B cell (primary cell): ENCODE data around the gene NUDT16L1. TPM values are rescaled to one million over a fixed set of nuclear protein-coding genes. Genes with fewer than 3 reads are reported as not detected.

Experiments
- ATAC-seq: fragments of 200-7000 bp; cut with Tn5 transposase; one replicate; pipeline ENCODE4 v1.10.0; 2021; ENCODE audit warnings: low read depth, mild to moderate bottlenecking, moderate number of reproducible peaks, moderate library complexity
- CTCF ChIA-PET: fragments of 350-600 bp; sonication (Branson Sonifier 250); formaldehyde crosslinking; loops from one replicate; lab custom pipeline; 2021; ENCODE audit warnings: antibody characterized with exemption, inconsistent platforms; lab: Charles Lee
- POLR2A ChIA-PET: fragments of 350-600 bp; sonication (Branson Sonifier 250); formaldehyde crosslinking; loops from one replicate; lab custom pipeline; 2021; ENCODE audit warnings: antibody characterized with exemption; lab: Charles Lee
- DNase-seq: peaks from one replicate; pipeline ENCODE4 v3.0.0; 2013
- H2AFZ ChIP-seq: 2 replicates; pipeline ENCODE4 v1.6.1; 2012; ENCODE audit warnings: mild to moderate bottlenecking, low read depth, low read length; ENCODE audit not compliant: insufficient read depth, poor library complexity, severe bottlenecking
- H3K27ac ChIP-seq, 2 donors: 1 replicate in 1 of 2; 2 replicates in 1 of 2; pipeline ENCODE4 v1.5.1; 2012 to 2013; ENCODE audit warnings: low read length in 2 of 2, mild to moderate bottlenecking in 2 of 2, moderate library complexity in 1 of 2
- H3K27me3 ChIP-seq, 4 experiments: fragments of 200-600 bp in 1 of 4; sonication (generic) in 1 of 4; replicated peaks in 1 of 4; 1 replicate in 2 of 4; 2 replicates in 2 of 4; pipeline versions ENCODE4 v1.6.1 to v1.7.0; 2013 to 2016; ENCODE audit warnings: low read length in 3 of 4, mild to moderate bottlenecking in 2 of 4, mixed read lengths in 1 of 4, moderate library complexity in 1 of 4; ENCODE audit not compliant: insufficient read depth in 4 of 4, control insufficient read depth in 3 of 4; ENCODE audit errors: control extremely low read depth in 1 of 4
- H3K36me3 ChIP-seq, 2 experiments: replicated peaks in 1 of 2; 1 replicate in 1 of 2; 2 replicates in 1 of 2; pipeline versions ENCODE4 v1.6.1 to v1.7.1; 2013; ENCODE audit warnings: low read length in 1 of 2; ENCODE audit not compliant: insufficient read depth in 2 of 2, control insufficient read depth in 1 of 2; ENCODE audit errors: control extremely low read depth in 1 of 2, extremely low read depth in 1 of 2
- H3K4me1 ChIP-seq, 2 donors: fragments of 200-600 bp in 1 of 2; sonication (generic) in 1 of 2; 1 replicate in 1 of 2; 2 replicates in 1 of 2; pipeline versions ENCODE4 v1.5.1 to v1.6.1; 2013 to 2017; ENCODE audit warnings: low read length in 2 of 2; ENCODE audit not compliant: control insufficient read depth in 2 of 2, insufficient read depth in 2 of 2
- H3K4me2 ChIP-seq: replicated peaks from 2 replicates; pipeline ENCODE3; 2012; ENCODE audit warnings: mild to moderate bottlenecking, low read depth, low read length; ENCODE audit not compliant: poor library complexity, severe bottlenecking
- H3K4me3 ChIP-seq, 5 experiments: fragments of 200-600 bp in 1 of 5; sonication (generic) in 1 of 5; 1 replicate in 3 of 5; 2 replicates in 2 of 5; pipeline versions ENCODE4 v1.5.1 to v1.7.0; 2011 to 2016; ENCODE audit warnings: low read length in 4 of 5, mild to moderate bottlenecking in 4 of 5, low read depth in 2 of 5, control low read depth in 1 of 5, moderate library complexity in 1 of 5; ENCODE audit not compliant: insufficient read depth in 1 of 5; ENCODE audit errors: control extremely low read depth in 1 of 5, extremely low read depth in 1 of 5
- H3K79me2 ChIP-seq: fragments of 200-600 bp; sonication (generic); one replicate; pipeline ENCODE4 v1.6.0; 2016; ENCODE audit warnings: low read length; ENCODE audit not compliant: control insufficient read depth, insufficient read depth
- H3K9ac ChIP-seq: fragments of 200-600 bp; sonication (generic); 2 replicates; pipeline ENCODE4 v1.6.1; 2017; ENCODE audit warnings: mild to moderate bottlenecking, low read length, moderate library complexity
- H3K9me3 ChIP-seq, 3 donors: one replicate each; pipeline versions ENCODE4 v1.6.1 to v1.7.1; 2013; ENCODE audit warnings: low read length in 2 of 3; ENCODE audit not compliant: control insufficient read depth in 2 of 3, insufficient read depth in 1 of 3; ENCODE audit errors: control extremely low read depth in 1 of 3
- H4K20me1 ChIP-seq: 2 replicates; pipeline ENCODE4 v1.6.0; 2012; ENCODE audit warnings: mild to moderate bottlenecking, low read length; ENCODE audit not compliant: insufficient read depth, control insufficient read depth, poor library complexity, severe bottlenecking
- H3K27ac Mint-ChIP-seq: one replicate; pipeline ENCODE4 v1.8.0; 2021; ENCODE audit warnings: mixed read lengths
- H3K27me3 Mint-ChIP-seq: one replicate; pipeline ENCODE4 v1.8.0; 2021; ENCODE audit warnings: mixed read lengths
- H3K4me1 Mint-ChIP-seq: one replicate; pipeline ENCODE4 v1.8.0; 2021; ENCODE audit warnings: mixed read lengths
- H3K4me3 Mint-ChIP-seq: one replicate; pipeline ENCODE4 v1.8.0; 2021; ENCODE audit warnings: mixed read lengths
- H3K9me3 Mint-ChIP-seq: one replicate; pipeline ENCODE4 v1.8.0; 2022; ENCODE audit warnings: mixed read lengths; ENCODE audit not compliant: insufficient read depth
- CTCF ChIP-seq: fragments of 200-600 bp; IDR thresholded peaks from one replicate; pipeline ENCODE4 v1.8.0; 2022; ENCODE audit warnings: antibody characterized with exemption, mild to moderate bottlenecking
- EZH2 ChIP-seq: IDR thresholded peaks from 2 replicates; pipeline ENCODE4 v1.6.1; 2012; ENCODE audit warnings: borderline replicate concordance, low read depth, mild to moderate bottlenecking, moderate library complexity, low read length; ENCODE audit not compliant: insufficient read depth, poor library complexity, severe bottlenecking
- WGBS: methylation state at CpG from one replicate; pipeline ENCODE4 v1.1.5; 2013; ENCODE audit warnings: missing lambda C conversion rate; ENCODE audit not compliant: insufficient coverage; 5-methylcytosine and 5-hydroxymethylcytosine counted together
- intact Hi-C: fragments of 100-400 bp; cut with micrococcal nuclease; formaldehyde crosslinking; loops from one replicate; pipeline ENCODE4 v1.10.0; 2022
- polyA plus RNA-seq: library from polyadenylated mRNA; depleted of rRNA; stranded (reverse); fragments of >200 nt; gene quantifications from 2 replicates; pipeline ENCODE4 v1.2.3, GENCODE V29; 2012
- total RNA-seq, 2 donors: library from RNA; stranded (reverse); fragments of 120-200 nt in 1 of 2; gene quantifications; 1 replicate in 1 of 2; 2 replicates in 1 of 2; pipeline versions ENCODE4 v1.2.3 to v1.2.4, GENCODE V29; 2013 to 2022

NUDT16L1 gene
- total and polyA plus RNA-seq, 2 donors (not counting 1 experiment from before 2014, with no cell fraction given), result 38.5 to 59.2 TPM

DNA sequence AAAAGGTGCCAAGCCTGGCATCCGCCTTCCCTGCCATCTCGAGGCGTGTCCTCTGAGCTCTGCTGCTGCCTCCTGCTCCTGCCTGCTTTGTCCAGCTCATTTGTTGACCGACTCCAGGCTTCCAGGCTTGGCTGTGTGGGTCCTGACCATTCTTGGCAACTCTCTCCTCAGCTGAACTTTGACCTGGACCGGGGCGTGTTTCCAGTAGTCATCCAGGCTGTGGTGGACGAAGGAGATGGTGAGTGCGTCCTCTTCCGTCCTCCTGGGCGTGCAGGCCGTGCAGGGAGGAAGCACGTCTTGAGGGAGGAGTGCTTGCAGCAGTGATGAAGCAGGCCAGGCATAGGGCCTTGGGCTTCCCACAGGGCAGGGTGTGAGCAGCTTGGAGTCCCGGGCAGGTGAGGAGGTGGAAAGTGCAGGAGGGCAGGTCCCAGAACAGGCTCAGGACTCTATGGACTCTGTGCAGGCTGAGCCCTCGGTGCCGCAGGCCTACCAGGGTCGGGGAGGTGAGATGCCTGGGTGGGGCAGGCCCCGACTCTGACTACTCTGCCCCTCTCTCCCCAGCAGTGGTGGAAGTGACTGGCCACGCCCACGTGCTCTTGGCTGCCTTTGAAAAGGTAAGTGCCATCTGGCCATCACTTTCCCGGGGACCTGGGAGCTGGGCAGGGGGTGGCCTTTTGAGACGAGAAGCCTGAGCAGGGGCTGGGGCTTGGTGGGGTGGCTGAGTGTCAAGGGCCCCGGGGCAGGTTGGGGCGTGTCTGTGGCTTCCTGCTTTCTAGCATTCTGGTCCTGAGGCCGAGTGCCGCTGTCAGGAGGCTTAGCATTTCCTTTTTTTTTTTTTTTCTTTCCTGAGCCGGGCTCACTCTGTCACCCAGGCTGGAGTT lies 28.6 kb upstream of the NUDT16L1 start:
- Histone ChIP-seq H3K36me3 (peaks cover 4 to 35% of the 10 kb centered on the region in 2 experiments), H4K20me1 (peaks cover 10% of the 10 kb centered on the region), H3K4me3 (no peak overlapping the region), H3K27me3 (no peaks in the 10 kb centered on the region), H3K9ac (no peak overlapping the region), H3K4me2 (peak overlapping the region; percentile 74), H3K4me1 (peaks cover 17 to 32% of the 10 kb centered on the region in 2 donors), H3K9me3 (no peaks in the 10 kb centered on the region), H3K27ac (peak overlapping the region; percentile 16 to 27), H2AFZ (peak overlapping the region; percentile 58), H3K79me2 (peaks cover 5% of the 10 kb centered on the region)
- CTCF ChIA-PET, result no interaction called here
- no peaks in the 10 kb centered on the region for H3K27me3 Mint-ChIP-seq
- TF ChIP-seq EZH2, result no peak
- TF ChIP-seq CTCF, result no peak
- H3K4me3 Mint-ChIP-seq, result peak overlapping the region; percentile 50
- DNase-seq (peak; percentile 62), ATAC-seq (peak; percentile 77)
- no peaks in the 10 kb centered on the region for H3K9me3 Mint-ChIP-seq
- WGBS, result 46% methylated on average over 20 of the region's 26 CpGs
- peak overlapping the region; percentile 65 for H3K27ac Mint-ChIP-seq
- H3K4me1 Mint-ChIP-seq, result peaks cover 23% of the 10 kb centered on the region
- intact Hi-C loops, result no loop called here
- POLR2A ChIA-PET, result no interaction called here

- Histone ChIP-seq H4K20me1 (peaks cover 5% of the 10 kb centered on the region), H3K9me3 (no peaks in the 10 kb centered on the region), H2AFZ (no peak overlapping the region), H3K36me3 (peaks cover 4 to 46% of the 10 kb centered on the region in 2 experiments), H3K9ac (no peak overlapping the region), H3K79me2 (peaks cover 5% of the 10 kb centered on the region), H3K4me3 (no peak overlapping the region), H3K27me3 (no peaks in the 10 kb centered on the region), H3K4me2 (no peak overlapping the region), H3K27ac (no peak overlapping the region), H3K4me1 (peaks cover 17 to 23% of the 10 kb centered on the region in 2 donors)
- TF ChIP-seq EZH2 (no peak), CTCF (no peak)
- intact Hi-C loops, result no loop called here
- CTCF ChIA-PET, result no interaction called here
- peaks cover 23% of the 10 kb centered on the region for H3K4me1 Mint-ChIP-seq
- WGBS, result 95% methylated on average over 18 of the region's 20 CpGs
- no peak overlapping the region for H3K4me3 Mint-ChIP-seq
- H3K27ac Mint-ChIP-seq, result no peak overlapping the region
- H3K9me3 Mint-ChIP-seq, result no peaks in the 10 kb centered on the region
- no peaks in the 10 kb centered on the region for H3K27me3 Mint-ChIP-seq
- POLR2A ChIA-PET, result no interaction called here
- ATAC-seq (no peak), DNase-seq (no peak)
Observed at GRCh38 chr16:4666537-4667202, 26.7 kb upstream of the NUDT16L1 start.
